Measurements from ENCODE around the gene INPP5A.

INPP5A gene

GRCh38 chr10:132624847-132625471, 87.4 kb downstream of the INPP5A start:
- Histone ChIP-seq H3K4me3 (ENCODE audit: control insufficient read depth in 1 of 7, extremely low read depth in 1 of 7, insufficient read depth in 4 of 7, low read depth in 2 of 7, low read length in 6 of 7) (no peak overlapping the region), H3K4me1 (ENCODE audit: control extremely low read depth in 1 of 4, control insufficient read depth in 4 of 4, insufficient read depth in 4 of 4, low read length in 3 of 4) (peaks cover 10 to 34% (median 29%) of the 10 kb centered on the region in 4 experiments), H3K27ac (ENCODE audit: insufficient read depth in 1 of 2, low read depth in 1 of 2, low read length in 2 of 2, poor library complexity in 1 of 2, severe bottlenecking in 2 of 2) (no peak overlapping the region), H3K9me3 (ENCODE audit: control extremely low read depth in 1 of 5, control insufficient read depth in 4 of 5, insufficient read depth in 2 of 5, low read depth in 1 of 5, low read length in 4 of 5) (peaks cover 3 to 13% (median 9%) of the 10 kb centered on the region in 5 experiments), H3K27me3 (replicated peaks in 2 of 5; ENCODE audit: control insufficient read depth in 4 of 5, insufficient read depth in 5 of 5, low read length in 4 of 5) (no peaks in the 10 kb centered on the region), H3K36me3 (ENCODE audit: control insufficient read depth in 4 of 4, insufficient read depth in 4 of 4, low read length in 3 of 4) (peaks cover 0 to 2% (median 1%) of the 10 kb centered on the region in 4 experiments)
- no peak for DNase-seq
- WGBS (ENCODE audit: insufficient coverage): 69% methylated on average over 11 of the region's 12 CpGs
- ChIA-PET CTCF (interaction anchor here (1.1 kb wide), 1 partner anchor 18 kb away, joined by 3 read pairs; no protein-coding TSS in a partner anchor), POLR2A (interaction anchor here (0.6 kb wide), 1 partner anchor 369 kb away, joined by 3 read pairs; no protein-coding TSS in a partner anchor)

DNA sequence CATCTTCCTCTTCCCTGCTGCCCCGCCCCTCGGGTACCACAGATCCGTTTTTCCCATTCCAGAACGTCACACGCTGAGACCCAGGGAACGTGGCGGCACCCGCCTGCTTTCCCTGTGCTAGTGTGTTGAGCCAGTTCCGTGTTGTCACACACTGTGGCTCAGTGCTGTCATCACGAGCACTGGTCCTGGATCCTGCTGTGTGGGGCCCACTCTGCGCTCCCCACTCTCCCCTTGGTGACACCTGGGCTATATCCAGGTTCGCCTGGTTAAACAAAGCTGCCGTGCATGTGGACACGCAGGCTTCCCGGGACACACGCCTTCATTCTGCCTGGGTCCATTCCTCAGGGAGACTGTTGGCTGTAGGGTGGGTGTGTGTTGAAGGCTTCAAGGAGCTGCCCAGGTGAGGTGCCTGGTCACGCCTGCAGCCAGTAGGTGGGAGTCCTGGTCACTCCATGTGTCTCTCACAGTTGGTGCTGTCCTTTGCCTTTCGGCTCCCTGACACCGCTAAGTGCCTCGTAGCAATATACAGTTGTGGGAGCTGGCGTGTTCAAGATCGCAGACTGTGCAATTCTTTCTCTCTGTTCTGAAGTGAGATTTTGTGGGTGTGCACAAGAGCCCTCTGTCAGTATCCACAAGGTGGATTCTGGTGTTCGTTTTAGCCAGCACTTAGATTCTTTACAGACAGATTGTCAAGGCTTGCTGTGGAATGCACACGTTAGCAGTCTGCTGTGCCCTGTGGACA, 88.6 kb downstream of the INPP5A start:
- 99% methylated on average over 24 of the region's 24 CpGs for WGBS (ENCODE audit: insufficient coverage)
- H3K36me3 ChIP-seq (ENCODE audit: control insufficient read depth in 4 of 4, insufficient read depth in 4 of 4, low read length in 3 of 4): no peaks in the 10 kb centered on the region
- no peaks in the 10 kb centered on the region for H3K27me3 ChIP-seq (replicated peaks in 2 of 5; ENCODE audit: control insufficient read depth in 4 of 5, insufficient read depth in 5 of 5, low read length in 4 of 5)
- peaks cover 10 to 34% (median 29%) of the 10 kb centered on the region in 4 experiments for H3K4me1 ChIP-seq (ENCODE audit: control extremely low read depth in 1 of 4, control insufficient read depth in 4 of 4, insufficient read depth in 4 of 4, low read length in 3 of 4)
- ChIA-PET POLR2A (no interaction called here), CTCF (interaction anchor here (1.0 to 2.5 kb wide), 3 partner anchors 8 to 167 kb away, joined by 3 to 7 read pairs (median 4); no protein-coding TSS in a partner anchor)
- H3K27ac ChIP-seq (ENCODE audit: insufficient read depth in 1 of 2, low read depth in 1 of 2, low read length in 2 of 2, poor library complexity in 1 of 2, severe bottlenecking in 2 of 2): no peak overlapping the region
- peaks cover 0 to 7% (median 4%) of the 10 kb centered on the region in 5 experiments for H3K9me3 ChIP-seq (ENCODE audit: control extremely low read depth in 1 of 5, control insufficient read depth in 4 of 5, insufficient read depth in 2 of 5, low read depth in 1 of 5, low read length in 4 of 5)
- H3K4me3 ChIP-seq (ENCODE audit: control insufficient read depth in 1 of 7, extremely low read depth in 1 of 7, insufficient read depth in 4 of 7, low read depth in 2 of 7, low read length in 6 of 7): no peak overlapping the region
- DNase-seq: no peak

- no peak for DNase-seq
- CTCF ChIA-PET: interaction anchor here (1.0 to 2.5 kb wide), 4 partner anchors 9 to 168 kb away, joined by 3 to 7 read pairs (median 4); no protein-coding TSS in a partner anchor
- WGBS (ENCODE audit: insufficient coverage): 90% methylated on average over 31 of the region's 36 CpGs
- Histone ChIP-seq H3K9me3 (ENCODE audit: control extremely low read depth in 1 of 5, control insufficient read depth in 4 of 5, insufficient read depth in 2 of 5, low read depth in 1 of 5, low read length in 4 of 5) (peaks cover 0 to 1% (median 0%) of the 10 kb centered on the region in 5 experiments), H3K27ac (ENCODE audit: insufficient read depth in 1 of 2, low read depth in 1 of 2, low read length in 2 of 2, poor library complexity in 1 of 2, severe bottlenecking in 2 of 2) (no peak overlapping the region), H3K27me3 (replicated peaks in 2 of 5; ENCODE audit: control insufficient read depth in 4 of 5, insufficient read depth in 5 of 5, low read length in 4 of 5) (no peaks in the 10 kb centered on the region), H3K36me3 (ENCODE audit: control insufficient read depth in 4 of 4, insufficient read depth in 4 of 4, low read length in 3 of 4) (peaks cover 0 to 2% (median 0%) of the 10 kb centered on the region in 4 experiments), H3K4me1 (ENCODE audit: control extremely low read depth in 1 of 4, control insufficient read depth in 4 of 4, insufficient read depth in 4 of 4, low read length in 3 of 4) (peaks cover 10 to 34% (median 29%) of the 10 kb centered on the region in 4 experiments), H3K4me3 (ENCODE audit: control insufficient read depth in 1 of 7, extremely low read depth in 1 of 7, insufficient read depth in 4 of 7, low read depth in 2 of 7, low read length in 6 of 7) (no peak overlapping the region)
- POLR2A ChIA-PET: no interaction called here
These were observed 89.4 kb downstream of the INPP5A start for GRCh38 chr10:132626761-132627665.

GRCh38 chr10:132627666-132628531, 90.3 kb downstream of the INPP5A start:
- CTCF ChIA-PET: interaction anchor here (0.6 to 3.1 kb wide), 5 partner anchors 10 to 168 kb away, joined by 3 to 7 read pairs (median 3); no protein-coding TSS in a partner anchor

DNA sequence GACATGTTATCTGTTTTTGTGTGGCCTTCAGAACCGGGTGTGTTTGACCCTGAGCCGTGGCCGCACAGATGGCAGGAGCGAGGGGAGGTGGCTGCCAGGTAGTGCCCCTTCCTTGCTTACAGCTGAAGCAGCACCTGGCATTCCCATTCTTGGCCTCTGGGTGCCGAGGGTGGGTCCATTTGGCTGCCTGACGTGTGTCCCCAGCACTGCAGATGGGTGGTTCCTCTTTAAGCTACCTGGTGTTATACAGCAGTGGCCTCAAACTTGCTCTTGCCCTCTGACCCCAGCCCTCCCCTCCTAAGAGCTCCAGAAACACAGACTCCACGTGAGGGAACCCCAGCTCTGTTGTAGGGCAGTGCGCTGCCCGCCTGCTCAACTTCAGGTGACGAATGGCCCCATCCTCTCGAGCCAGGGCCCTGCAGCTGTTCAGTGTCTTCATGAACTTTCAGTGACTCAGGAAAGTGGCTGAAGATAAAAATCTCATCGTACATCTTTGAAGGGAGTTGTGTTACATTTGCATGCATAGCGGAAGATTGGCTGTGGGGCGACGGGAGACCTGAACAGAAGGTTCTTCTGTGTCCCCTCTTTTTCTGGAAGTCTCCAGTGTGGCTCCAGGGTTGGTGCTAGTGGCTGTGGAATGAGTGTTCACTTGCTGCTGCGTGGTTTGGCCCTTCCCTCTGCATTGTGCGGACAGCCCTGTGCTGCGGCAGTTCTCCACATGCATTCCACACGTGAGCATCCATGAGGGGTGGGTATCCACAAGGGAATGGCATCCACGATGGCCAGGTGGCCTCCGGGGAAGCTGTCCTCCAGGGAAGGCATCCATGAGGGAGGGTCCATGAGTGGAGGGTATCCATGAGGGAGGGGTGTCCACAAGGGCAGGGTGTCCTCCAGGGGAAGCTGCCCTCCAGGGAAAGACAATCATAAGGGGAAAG, 91.6 kb downstream of the INPP5A start:
- H3K4me1 ChIP-seq (ENCODE audit: control extremely low read depth in 1 of 4, control insufficient read depth in 4 of 4, insufficient read depth in 4 of 4, low read length in 3 of 4): peaks cover 10 to 34% (median 28%) of the 10 kb centered on the region in 4 experiments
- no peak overlapping the region for H3K27ac ChIP-seq (ENCODE audit: insufficient read depth in 1 of 2, low read depth in 1 of 2, low read length in 2 of 2, poor library complexity in 1 of 2, severe bottlenecking in 2 of 2)
- ChIA-PET POLR2A (interaction anchor here (0.6 to 0.7 kb wide), 2 partner anchors 177 to 1559 kb away, joined by 3 read pairs; no protein-coding TSS in a partner anchor), CTCF (interaction anchor here (3.1 kb wide), 1 partner anchor 42 kb away, joined by 7 read pairs; no protein-coding TSS in a partner anchor)
- WGBS (ENCODE audit: insufficient coverage): 76% methylated on average over 15 of the region's 21 CpGs
- peaks cover 0 to 2% (median 0%) of the 10 kb centered on the region in 4 experiments for H3K36me3 ChIP-seq (ENCODE audit: control insufficient read depth in 4 of 4, insufficient read depth in 4 of 4, low read length in 3 of 4)
- no peaks in the 10 kb centered on the region for H3K27me3 ChIP-seq (replicated peaks in 2 of 5; ENCODE audit: control insufficient read depth in 4 of 5, insufficient read depth in 5 of 5, low read length in 4 of 5)
- no peak overlapping the region for H3K4me3 ChIP-seq (ENCODE audit: control insufficient read depth in 1 of 7, extremely low read depth in 1 of 7, insufficient read depth in 4 of 7, low read depth in 2 of 7, low read length in 6 of 7)
- no peaks in the 10 kb centered on the region for H3K9me3 ChIP-seq (ENCODE audit: control extremely low read depth in 1 of 5, control insufficient read depth in 4 of 5, insufficient read depth in 2 of 5, low read depth in 1 of 5, low read length in 4 of 5)
- DNase-seq: peak in 2 of 3 donors; percentile 20 to 53

More at GRCh38 chr10:132627666-132628531, 90.3 kb downstream of the INPP5A start:
- peaks cover 0 to 2% (median 0%) of the 10 kb centered on the region in 4 experiments for H3K36me3 ChIP-seq (ENCODE audit: control insufficient read depth in 4 of 4, insufficient read depth in 4 of 4, low read length in 3 of 4)
- no peaks in the 10 kb centered on the region for H3K9me3 ChIP-seq (ENCODE audit: control extremely low read depth in 1 of 5, control insufficient read depth in 4 of 5, insufficient read depth in 2 of 5, low read depth in 1 of 5, low read length in 4 of 5)
- no peaks in the 10 kb centered on the region for H3K27me3 ChIP-seq (replicated peaks in 2 of 5; ENCODE audit: control insufficient read depth in 4 of 5, insufficient read depth in 5 of 5, low read length in 4 of 5)
- POLR2A ChIA-PET: no interaction called here
- no peak overlapping the region for H3K4me3 ChIP-seq (ENCODE audit: control insufficient read depth in 1 of 7, extremely low read depth in 1 of 7, insufficient read depth in 4 of 7, low read depth in 2 of 7, low read length in 6 of 7)
- H3K27ac ChIP-seq (ENCODE audit: insufficient read depth in 1 of 2, low read depth in 1 of 2, low read length in 2 of 2, poor library complexity in 1 of 2, severe bottlenecking in 2 of 2): no peak overlapping the region
- peak; percentile 68 to 91 (median 87) for DNase-seq
- 65% methylated on average over 23 of the region's 32 CpGs for WGBS (ENCODE audit: insufficient coverage)
- H3K4me1 ChIP-seq (ENCODE audit: control extremely low read depth in 1 of 4, control insufficient read depth in 4 of 4, insufficient read depth in 4 of 4, low read length in 3 of 4): peaks cover 10 to 34% (median 29%) of the 10 kb centered on the region in 4 experiments

Measured in common myeloid progenitor, CD34-positive (primary cell).